Endodermal cell (in vitro differentiated cells): ENCODE measurements around the gene TPRX1. TPM values are rescaled to one million over a fixed set of nuclear protein-coding genes. Genes with fewer than 3 reads are reported as not detected.

Experiments used
- DNase-seq: peaks from one replicate; pipeline ENCODE4 v3.0.0-alpha.2; 2017
- H3K27ac ChIP-seq: 2 replicates; pipeline ENCODE4 v1.5.1; 2013; ENCODE audit warnings: mild to moderate bottlenecking, low read depth, low read length, moderate library complexity
- H3K27me3 ChIP-seq: 2 replicates; pipeline ENCODE4 v1.6.1; 2013; ENCODE audit warnings: mild to moderate bottlenecking, low read length, moderate library complexity; ENCODE audit not compliant: insufficient read depth, control insufficient read depth, poor library complexity, severe bottlenecking
- H3K36me3 ChIP-seq: 2 replicates; pipeline ENCODE4 v1.7.0; 2013; ENCODE audit warnings: mild to moderate bottlenecking, low read length, moderate library complexity; ENCODE audit not compliant: control insufficient read depth, insufficient read depth
- H3K4me1 ChIP-seq: one replicate; pipeline ENCODE4 v1.7.0; 2013; ENCODE audit warnings: low read length; ENCODE audit not compliant: control insufficient read depth, insufficient read depth
- H3K4me3 ChIP-seq: 2 replicates; pipeline ENCODE4 v1.5.1; 2013; ENCODE audit warnings: mild to moderate bottlenecking, low read length, moderate library complexity
- H3K9ac ChIP-seq: 2 replicates; pipeline ENCODE4 v1.6.1; 2013; ENCODE audit warnings: mild to moderate bottlenecking, low read length, moderate library complexity; ENCODE audit not compliant: poor library complexity, severe bottlenecking; ENCODE audit errors: extremely low read depth
- H3K9me3 ChIP-seq: 2 replicates; pipeline ENCODE4 v1.6.1; 2013; ENCODE audit warnings: mild to moderate bottlenecking, low read length, moderate library complexity; ENCODE audit not compliant: control insufficient read depth
- H3K27ac Mint-ChIP-seq: 2 replicates; pipeline ENCODE4 v1.8.0; 2020; ENCODE audit warnings: mixed read lengths
- H3K27me3 Mint-ChIP-seq: 2 replicates; pipeline ENCODE4 v1.8.0; 2021; ENCODE audit warnings: mild to moderate bottlenecking, mixed read lengths; ENCODE audit not compliant: insufficient read depth
- H3K36me3 Mint-ChIP-seq: 2 replicates; pipeline ENCODE4 v1.8.0; 2020; ENCODE audit warnings: low read depth, mixed read lengths
- H3K4me1 Mint-ChIP-seq: 2 replicates; pipeline ENCODE4 v1.8.0; 2020; ENCODE audit warnings: mixed read lengths
- H3K4me3 Mint-ChIP-seq: 2 replicates; pipeline ENCODE4 v1.8.0; 2020; ENCODE audit warnings: mild to moderate bottlenecking, moderate library complexity, mixed read lengths
- H3K9me3 Mint-ChIP-seq: 2 replicates; pipeline ENCODE4 v1.8.0; 2020; ENCODE audit warnings: mild to moderate bottlenecking, mixed read lengths
- CTCF ChIP-seq: fragments of 200-600 bp; sonication (generic); conservative IDR thresholded peaks from 2 replicates; pipeline ENCODE4 v1.5.0; 2021; ENCODE audit warnings: antibody characterized with exemption, mild to moderate bottlenecking
- WGBS, 2 experiments: methylation state at CpG; one replicate each; pipeline versions ENCODE4 v1.1.5 to v1.1.7; 2013; ENCODE audit warnings: missing lambda C conversion rate in 2 of 2, mixed read lengths in 1 of 2; ENCODE audit not compliant: insufficient coverage in 1 of 2, insufficient read length in 1 of 2; 5-methylcytosine and 5-hydroxymethylcytosine counted together
- total RNA-seq, 2 donors: library from RNA; stranded (reverse); fragmentation: NEBNext Ultra II Directional in 1 of 2; extraction: Animal tissue kit (Norgen Biotek cat#: 25700) in 1 of 2; gene quantifications; 2 replicates in 1 of 2; 3 replicates in 1 of 2; pipeline ENCODE4 v1.2.1, GENCODE V29; 2021

TPRX1 gene
- total RNA-seq, 2 donors from 2014 or later = not detected

DNA sequence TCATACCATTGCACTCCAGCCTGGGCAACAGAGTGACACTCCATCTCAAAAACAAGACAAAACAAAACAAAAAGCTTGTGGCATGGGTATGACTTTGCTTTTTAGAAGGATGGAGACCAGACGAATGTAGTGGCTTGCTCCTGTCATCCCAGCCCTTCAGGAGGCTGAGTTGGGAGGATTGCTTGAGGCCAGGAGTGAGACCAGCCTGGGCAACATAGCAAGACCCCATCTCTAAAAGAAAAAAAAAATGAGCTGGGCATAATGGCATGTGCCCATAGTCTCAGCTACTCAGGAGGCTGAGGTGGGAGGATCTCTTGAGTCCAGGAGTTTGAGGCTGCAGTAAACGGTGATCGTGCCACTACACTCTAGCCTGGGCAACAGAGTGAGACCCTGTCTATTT is 42.2 kb downstream of the TPRX1 start:
- Histone ChIP-seq H3K4me3 (no peak overlapping the region), H3K9ac (no peak overlapping the region), H3K36me3 (peaks cover 18% of the 10 kb centered on the region), H3K4me1 (no peaks in the 10 kb centered on the region), H3K9me3 (no peaks in the 10 kb centered on the region), H3K27ac (no peak overlapping the region), H3K27me3 (no peaks in the 10 kb centered on the region)
- H3K27me3 Mint-ChIP-seq = no peaks in the 10 kb centered on the region
- no peak for DNase-seq
- H3K4me3 Mint-ChIP-seq = no peak overlapping the region
- peaks cover 28% of the 10 kb centered on the region for H3K36me3 Mint-ChIP-seq
- WGBS, 2 experiments = 62 to 100% methylated on average over 1 to 3 of the region's 3 CpGs
- TF ChIP-seq CTCF = no peak
- H3K4me1 Mint-ChIP-seq = no peaks in the 10 kb centered on the region
- H3K27ac Mint-ChIP-seq = no peak overlapping the region
- peaks cover 2% of the 10 kb centered on the region for H3K9me3 Mint-ChIP-seq

DNA sequence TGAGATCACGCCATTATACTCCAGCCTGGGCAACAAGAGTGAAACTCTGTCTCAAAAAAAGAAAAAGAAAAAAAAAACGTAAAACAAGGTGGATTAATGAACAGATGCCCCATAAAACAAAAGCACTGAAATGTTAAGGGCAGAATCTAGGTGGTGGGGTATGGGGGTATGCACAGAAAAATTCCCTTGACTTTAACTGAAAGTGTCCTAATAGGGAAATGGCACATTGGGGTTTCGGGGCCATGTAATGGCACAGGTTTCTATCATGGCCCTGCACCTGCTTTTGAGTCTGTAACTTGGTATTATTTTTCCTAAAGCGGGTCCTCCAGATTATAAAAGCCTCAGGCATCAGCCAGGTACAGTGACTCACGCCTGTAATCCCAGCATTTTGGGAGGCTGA is 42.8 kb downstream of the TPRX1 start:
- Mint-ChIP-seq H3K27me3 (no peaks in the 10 kb centered on the region), H3K27ac (peak overlapping the region; percentile 38), H3K4me1 (no peaks in the 10 kb centered on the region), H3K4me3 (no peak overlapping the region), H3K9me3 (peaks cover 2% of the 10 kb centered on the region), H3K36me3 (peaks cover 34% of the 10 kb centered on the region)
- H3K36me3 ChIP-seq = peaks cover 24% of the 10 kb centered on the region
- H3K27ac ChIP-seq = no peak overlapping the region
- H3K9me3 ChIP-seq = no peaks in the 10 kb centered on the region
- H3K4me3 ChIP-seq = no peak overlapping the region
- no peak for TF ChIP-seq CTCF
- H3K9ac ChIP-seq = no peak overlapping the region
- DNase-seq = no peak
- H3K27me3 ChIP-seq = no peaks in the 10 kb centered on the region
- H3K4me1 ChIP-seq = no peaks in the 10 kb centered on the region
- WGBS, 2 experiments = 68 to 74% methylated on average over 5 of the region's 5 CpGs

DNA sequence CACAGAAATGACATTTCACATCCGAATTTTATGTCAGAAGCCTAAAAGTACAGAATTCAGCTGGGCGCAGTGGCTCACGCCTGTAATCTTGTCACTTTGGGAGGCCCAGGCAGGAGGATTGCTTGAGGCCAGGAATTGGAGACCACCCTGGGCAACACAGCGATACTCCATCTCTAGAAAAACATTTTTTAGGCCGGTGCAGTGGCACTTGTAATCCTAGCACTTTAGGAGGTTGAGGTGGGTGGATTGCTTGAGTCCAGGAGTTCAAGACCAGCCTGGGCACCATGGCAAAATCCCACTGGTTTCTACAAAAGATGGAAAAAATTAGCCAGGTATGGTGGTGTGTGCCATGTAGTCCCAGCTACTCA is 43.7 kb downstream of the TPRX1 start:
- WGBS, 2 experiments = 74 to 77% methylated on average over 5 of the region's 5 CpGs
- peaks cover 33% of the 10 kb centered on the region for H3K36me3 ChIP-seq
- no peak for DNase-seq
- Mint-ChIP-seq H3K9me3 (peaks cover 2% of the 10 kb centered on the region), H3K27ac (no peak overlapping the region), H3K4me3 (no peak overlapping the region), H3K36me3 (peaks cover 40% of the 10 kb centered on the region), H3K27me3 (no peaks in the 10 kb centered on the region), H3K4me1 (no peaks in the 10 kb centered on the region)
- H3K4me3 ChIP-seq = no peak overlapping the region
- no peaks in the 10 kb centered on the region for H3K9me3 ChIP-seq
- H3K27ac ChIP-seq = no peak overlapping the region
- H3K9ac ChIP-seq = no peak overlapping the region
- H3K27me3 ChIP-seq = no peaks in the 10 kb centered on the region
- H3K4me1 ChIP-seq = no peaks in the 10 kb centered on the region
- TF ChIP-seq CTCF = no peak
